Mesenchymal stem cell (in vitro differentiated cells and primary cell): ENCODE data around the gene DENND2A.

Source experiments
- DNase-seq: peaks from one replicate; pipeline ENCODE4 v3.0.0-alpha.2; 2013
- H2AFZ ChIP-seq: one replicate; pipeline ENCODE4 v1.6.1; 2013; ENCODE audit warnings: low read depth, mild to moderate bottlenecking, control low read depth, inconsistent platforms, low read length, moderate library complexity
- H2AK5ac ChIP-seq: 2 replicates; pipeline ENCODE4 v1.6.1; 2013; ENCODE audit warnings: low read length, moderate library complexity, mild to moderate bottlenecking, inconsistent platforms; ENCODE audit not compliant: severe bottlenecking
- H2BK120ac ChIP-seq: one replicate; pipeline ENCODE4 v1.6.1; 2013; ENCODE audit warnings: low read depth, mild to moderate bottlenecking, inconsistent platforms, low read length, moderate library complexity
- H2BK12ac ChIP-seq, 2 experiments: one replicate each; pipeline ENCODE4 v1.6.1; 2013; ENCODE audit warnings: inconsistent platforms in 2 of 2, low read length in 2 of 2, mild to moderate bottlenecking in 2 of 2, moderate library complexity in 2 of 2, control low read depth in 1 of 2
- H2BK15ac ChIP-seq: one replicate; pipeline ENCODE4 v1.6.1; 2013; ENCODE audit warnings: mild to moderate bottlenecking, low read depth, inconsistent platforms; ENCODE audit not compliant: poor library complexity, severe bottlenecking
- H2BK5ac ChIP-seq: 2 replicates; pipeline ENCODE4 v1.6.1; 2013; ENCODE audit warnings: low read depth, mild to moderate bottlenecking, low read length, control low read depth, inconsistent platforms; ENCODE audit not compliant: poor library complexity, severe bottlenecking
- H3K14ac ChIP-seq, 2 experiments: one replicate each; pipeline ENCODE4 v1.6.1; 2013; ENCODE audit warnings: inconsistent platforms in 2 of 2, low read length in 2 of 2, control low read depth in 1 of 2, mild to moderate bottlenecking in 1 of 2, moderate library complexity in 1 of 2
- H3K18ac ChIP-seq, 2 experiments: one replicate each; pipeline ENCODE4 v1.6.1; 2013; ENCODE audit warnings: inconsistent platforms in 2 of 2, low read length in 2 of 2, control low read depth in 1 of 2, low read depth in 1 of 2, mild to moderate bottlenecking in 1 of 2
- H3K23ac ChIP-seq, 2 experiments: one replicate each; pipeline ENCODE4 v1.6.1; 2013; ENCODE audit warnings: inconsistent platforms in 2 of 2, low read length in 2 of 2, mild to moderate bottlenecking in 2 of 2, moderate library complexity in 2 of 2, control low read depth in 1 of 2
- H3K27ac ChIP-seq: 2 replicates; pipeline ENCODE4 v1.5.1; 2013; ENCODE audit warnings: mild to moderate bottlenecking, moderate library complexity, low read length, control low read depth, inconsistent platforms; ENCODE audit not compliant: poor library complexity, severe bottlenecking
- H3K27me3 ChIP-seq, 2 experiments: 2 replicates each; pipeline versions ENCODE4 v1.6.1 to v1.7.0; 2013; ENCODE audit warnings: low read length in 2 of 2, mild to moderate bottlenecking in 2 of 2, moderate library complexity in 2 of 2, control low read depth in 1 of 2, inconsistent platforms in 1 of 2; ENCODE audit not compliant: control insufficient read depth in 1 of 2, insufficient read depth in 1 of 2
- H3K36me3 ChIP-seq, 2 experiments: 2 replicates each; pipeline versions ENCODE4 v1.6.1 to v1.7.0; 2013; ENCODE audit warnings: low read length in 2 of 2, control low read depth in 1 of 2, inconsistent platforms in 1 of 2, low read depth in 1 of 2, mild to moderate bottlenecking in 1 of 2; ENCODE audit not compliant: insufficient read depth in 2 of 2, control insufficient read depth in 1 of 2
- H3K4ac ChIP-seq, 2 experiments: one replicate each; pipeline ENCODE4 v1.6.1; 2013; ENCODE audit warnings: inconsistent platforms in 2 of 2, low read length in 2 of 2, mild to moderate bottlenecking in 2 of 2, moderate library complexity in 2 of 2, control low read depth in 1 of 2, low read depth in 1 of 2
- H3K4me1 ChIP-seq: 2 replicates; pipeline ENCODE4 v1.6.1; 2013; ENCODE audit warnings: low read depth, low read length, control low read depth; ENCODE audit not compliant: control insufficient read depth, insufficient read depth
- H3K4me2 ChIP-seq: 2 replicates; pipeline ENCODE4 v1.6.1; 2013; ENCODE audit warnings: low read length, mild to moderate bottlenecking, inconsistent platforms; ENCODE audit not compliant: poor library complexity, severe bottlenecking
- H3K4me3 ChIP-seq, 2 experiments: 2 replicates each; pipeline versions ENCODE4 v1.5.1 to v1.7.0; 2013; ENCODE audit warnings: low read length in 2 of 2, mild to moderate bottlenecking in 2 of 2, control low read depth in 1 of 2, low read depth in 1 of 2; ENCODE audit not compliant: insufficient read depth in 1 of 2
- H3K79me1 ChIP-seq: replicated peaks from 2 replicates; pipeline ENCODE4 v1.6.1; 2013; ENCODE audit warnings: mild to moderate bottlenecking, control low read depth, low read length, inconsistent platforms; ENCODE audit not compliant: poor library complexity, severe bottlenecking
- H3K9ac ChIP-seq: 2 replicates; pipeline ENCODE4 v1.7.0; 2013; ENCODE audit warnings: mild to moderate bottlenecking, low read length, moderate library complexity
- H3K9me3 ChIP-seq: 2 replicates; pipeline ENCODE4 v1.7.0; 2013; ENCODE audit warnings: mild to moderate bottlenecking, low read length; ENCODE audit not compliant: control insufficient read depth
- H4K8ac ChIP-seq: one replicate; pipeline ENCODE4 v1.6.1; 2013; ENCODE audit warnings: inconsistent platforms, mild to moderate bottlenecking, low read length, moderate library complexity
- H4K91ac ChIP-seq: one replicate; pipeline ENCODE4 v1.6.1; 2013; ENCODE audit warnings: mild to moderate bottlenecking, low read length, inconsistent platforms
- WGBS: methylation state at CpG from one replicate; pipeline ENCODE4 v1.1.7; 2013; ENCODE audit warnings: mixed read lengths; 5-methylcytosine and 5-hydroxymethylcytosine counted together

DENND2A gene

GRCh38 chr7:140586516-140586915 is 54.1 kb downstream of the DENND2A start:
- H3K27me3 ChIP-seq = no peaks in the 10 kb centered on the region

GRCh38 chr7:140585333-140585732 is 55.3 kb downstream of the DENND2A start:
- Histone ChIP-seq H3K4me1 (peaks cover 8% of the 10 kb centered on the region), H3K27me3 (no peaks in the 10 kb centered on the region), H3K18ac (no peak overlapping the region), H2BK120ac (no peak overlapping the region), H3K4me2 (no peak overlapping the region), H2BK12ac (no peak overlapping the region), H3K4me3 (no peak overlapping the region), H3K23ac (no peak overlapping the region), H3K9me3 (no peaks in the 10 kb centered on the region), H2BK15ac (no peak overlapping the region), H2AK5ac (peak overlapping the region; percentile 31), H3K27ac (no peak overlapping the region), H3K14ac (no peak overlapping the region), H3K79me1 (peaks cover 25% of the 10 kb centered on the region), H4K8ac (no peak overlapping the region), H4K91ac (no peak overlapping the region), H2AFZ (no peak overlapping the region), H3K4ac (no peak overlapping the region), H2BK5ac (no peak overlapping the region), H3K9ac (no peak overlapping the region), H3K36me3 (peaks cover 53 to 62% of the 10 kb centered on the region in 2 experiments)
- DNase-seq = no peak
- WGBS = 96% methylated on average over 6 of the region's 7 CpGs

More at GRCh38 chr7:140586516-140586915, 54.1 kb downstream of the DENND2A start:
- Histone ChIP-seq H3K4me1 (peaks cover 9% of the 10 kb centered on the region), H3K27ac (no peak overlapping the region), H2AK5ac (peak overlapping the region; percentile 7), H3K36me3 (peaks cover 47 to 51% of the 10 kb centered on the region in 2 experiments), H2BK5ac (no peak overlapping the region), H3K23ac (no peak overlapping the region), H3K14ac (no peak overlapping the region), H2AFZ (no peak overlapping the region), H2BK12ac (no peak overlapping the region), H4K91ac (no peak overlapping the region), H3K4me2 (no peak overlapping the region), H3K9me3 (no peaks in the 10 kb centered on the region), H2BK120ac (no peak overlapping the region), H3K18ac (no peak overlapping the region), H3K4ac (no peak overlapping the region), H3K4me3 (no peak overlapping the region), H3K79me1 (peaks cover 24% of the 10 kb centered on the region), H3K9ac (no peak overlapping the region), H4K8ac (no peak overlapping the region), H2BK15ac (no peak overlapping the region)
- DNase-seq = no peak
- WGBS = 96% methylated on average over 3 of the region's 3 CpGs

- Histone ChIP-seq H4K91ac (no peak overlapping the region), H3K79me1 (peaks cover 29% of the 10 kb centered on the region), H3K14ac (no peak overlapping the region), H2AFZ (no peak overlapping the region), H3K18ac (no peak overlapping the region), H2BK120ac (no peak overlapping the region), H2BK5ac (no peak overlapping the region), H4K8ac (no peak overlapping the region), H3K4ac (no peak overlapping the region), H2BK15ac (no peak overlapping the region), H2AK5ac (no peak overlapping the region), H3K27me3 (no peaks in the 10 kb centered on the region), H3K27ac (no peak overlapping the region), H3K4me2 (no peak overlapping the region), H3K9me3 (no peaks in the 10 kb centered on the region), H3K36me3 (peaks cover 53 to 68% of the 10 kb centered on the region in 2 experiments), H3K4me3 (no peak overlapping the region), H2BK12ac (no peak overlapping the region), H3K9ac (no peak overlapping the region), H3K4me1 (peaks cover 4% of the 10 kb centered on the region), H3K23ac (no peak overlapping the region)
- no peak for DNase-seq
- 100% methylated on average over 3 of the region's 4 CpGs for WGBS
These were observed 56.3 kb downstream of the DENND2A start for GRCh38 chr7:140584195-140584851.

GRCh38 chr7:140581411-140581810 is 59.2 kb downstream of the DENND2A start:
- no peak overlapping the region for H2BK15ac ChIP-seq
- H3K4me2 ChIP-seq = no peak overlapping the region
- H3K36me3 ChIP-seq = peaks cover 55 to 66% of the 10 kb centered on the region in 2 experiments
- no peaks in the 10 kb centered on the region for H3K4me1 ChIP-seq
- H3K4ac ChIP-seq = no peak overlapping the region
- no peak overlapping the region for H3K18ac ChIP-seq
- no peak overlapping the region for H3K23ac ChIP-seq
- H4K91ac ChIP-seq = no peak overlapping the region
- no peak for DNase-seq
- no peaks in the 10 kb centered on the region for H3K9me3 ChIP-seq
- H3K14ac ChIP-seq = no peak overlapping the region
- no peak overlapping the region for H2BK120ac ChIP-seq
- H2AK5ac ChIP-seq = no peak overlapping the region
- no peak overlapping the region for H2AFZ ChIP-seq
- no peaks in the 10 kb centered on the region for H3K27me3 ChIP-seq
- H2BK5ac ChIP-seq = no peak overlapping the region
- H3K27ac ChIP-seq = no peak overlapping the region
- WGBS = 91% methylated on average over 10 of the region's 10 CpGs
- H3K4me3 ChIP-seq = no peak overlapping the region
- H2BK12ac ChIP-seq = no peak overlapping the region
- H3K79me1 ChIP-seq = peaks cover 37% of the 10 kb centered on the region
- no peak overlapping the region for H4K8ac ChIP-seq
- no peak overlapping the region for H3K9ac ChIP-seq
